SK-N-SH (cell line): ENCODE results near the gene CTSZ. TPM values are rescaled to one million over a fixed set of nuclear protein-coding genes. Genes with fewer than 3 reads are reported as not detected.

Experiments used
- CTCF ChIA-PET: fragments of 300-600, 350-600 bp; formaldehyde crosslinking; extraction: SDS; loops from one replicate; lab custom pipeline; 2021; lab: Yijun Ruan, JAX
- POLR2A ChIA-PET: fragments of 350-600 bp; sonication (Branson Sonifier 250); formaldehyde crosslinking; extraction: SDS; loops from one replicate; lab custom pipeline; 2020; ENCODE audit warnings: antibody characterized with exemption, inconsistent platforms; lab: Yijun Ruan, JAX
- DNase-seq: peaks from one replicate; pipeline ENCODE4 v3.0.0; 2012
- H2AFZ ChIP-seq: fragments of 200-600 bp; sonication (generic); 2 replicates; pipeline ENCODE4 v1.8.1; 2016; ENCODE audit warnings: antibody characterized with exemption, mild to moderate bottlenecking, low read depth
- H3F3A ChIP-seq: fragments of 200-600 bp; sonication (generic); replicated peaks from 2 replicates; pipeline ENCODE3; 2016; ENCODE audit warnings: antibody characterized with exemption, mild to moderate bottlenecking; ENCODE audit not compliant: insufficient read depth
- H3K27ac ChIP-seq, 2 experiments: fragments of 200-500 bp in 1 of 2; fragments of 200-600 bp in 1 of 2; sonication (Bioruptor generic) in 1 of 2; sonication (generic), shearing (Covaris generic) in 1 of 2; 2 replicates each; pipeline versions ENCODE4 v1.5.1 to v1.6.1; 2014 to 2016; ENCODE audit warnings: low read depth in 2 of 2, inconsistent platforms in 1 of 2, low read length in 1 of 2, mild to moderate bottlenecking in 1 of 2, mixed read lengths in 1 of 2
- H3K27me3 ChIP-seq: fragments of 200-600 bp; sonication (generic), shearing (Covaris generic); 2 replicates; pipeline ENCODE4 v1.6.1; 2016; ENCODE audit warnings: mixed run types; ENCODE audit not compliant: insufficient read depth
- H3K36me3 ChIP-seq, 2 experiments: fragments of 200-500 bp in 1 of 2; fragments of 200-600 bp in 1 of 2; sonication (Bioruptor generic) in 1 of 2; sonication (generic) in 1 of 2; replicated peaks in 1 of 2; 2 replicates each; pipeline versions ENCODE3 to v1.5.1; 2014 to 2016; ENCODE audit warnings: low read length in 1 of 2, mild to moderate bottlenecking in 1 of 2; ENCODE audit not compliant: insufficient read depth in 2 of 2, control insufficient read depth in 1 of 2
- H3K4me1 ChIP-seq, 2 experiments: fragments of 200-500 bp in 1 of 2; fragments of 200-600 bp in 1 of 2; sonication (Bioruptor generic) in 1 of 2; sonication (generic), shearing (Covaris generic) in 1 of 2; 2 replicates each; pipeline versions ENCODE4 v1.5.1 to v1.6.1; 2014 to 2016; ENCODE audit warnings: low read depth in 1 of 2, low read length in 1 of 2, mixed run types in 1 of 2; ENCODE audit not compliant: insufficient read depth in 2 of 2, control insufficient read depth in 1 of 2
- H3K4me2 ChIP-seq: fragments of 200-600 bp; sonication (generic), shearing (Covaris generic); 2 replicates; pipeline ENCODE4 v1.6.1; 2017; ENCODE audit warnings: mixed run types
- H3K4me3 ChIP-seq, 2 experiments: fragments of 200-500 bp in 1 of 2; fragments of 200-600 bp in 1 of 2; sonication (Bioruptor generic) in 1 of 2; sonication (generic), shearing (Covaris generic) in 1 of 2; 2 replicates each; pipeline versions ENCODE4 v1.5.1 to v1.8.1; 2014 to 2016; ENCODE audit warnings: low read depth in 2 of 2, inconsistent platforms in 1 of 2, low read length in 1 of 2, mild to moderate bottlenecking in 1 of 2, mixed read lengths in 1 of 2, moderate library complexity in 1 of 2
- H3K79me2 ChIP-seq: fragments of 200-600 bp; sonication (generic); 2 replicates; pipeline ENCODE4 v1.8.1; 2017; ENCODE audit warnings: mild to moderate bottlenecking; ENCODE audit not compliant: insufficient read depth
- H3K9ac ChIP-seq: fragments of 200-600 bp; sonication (generic); 2 replicates; pipeline ENCODE4 v1.6.1; 2017; ENCODE audit warnings: mixed run types
- H3K9me2 ChIP-seq: fragments of 200-600 bp; sonication (generic); 2 replicates; pipeline ENCODE4 v1.6.1; 2017; ENCODE audit warnings: mixed run types
- H3K9me3 ChIP-seq: fragments of 200-600 bp; sonication (generic); 2 replicates; pipeline ENCODE4 v1.6.1; 2017; ENCODE audit warnings: mixed run types, mild to moderate bottlenecking, moderate library complexity
- H4K20me1 ChIP-seq: fragments of 200-600 bp; sonication (generic); 2 replicates; pipeline ENCODE4 v1.6.1; 2017; ENCODE audit warnings: mild to moderate bottlenecking, mixed run types; ENCODE audit not compliant: insufficient read depth
- CHD2 ChIP-seq: fragments of 150-350 bp; IDR thresholded peaks from 2 replicates; pipeline ENCODE4 v1.6.1; 2018; ENCODE audit warnings: low read length; ENCODE audit not compliant: partially characterized antibody
- EP300 ChIP-seq, 2 experiments: IDR thresholded peaks; 2 replicates each; pipeline versions ENCODE4 v1.4.0 to v1.6.1; 2012; ENCODE audit warnings: borderline replicate concordance in 1 of 2, low read depth in 1 of 2, low read length in 1 of 2
- EZH2phosphoT487 ChIP-seq: fragments of 200-600 bp; sonication (generic); IDR thresholded peaks from 2 replicates; pipeline ENCODE4 v1.6.1; 2017; ENCODE audit warnings: low read depth, mixed run types, mild to moderate bottlenecking, antibody characterized with exemption, moderate library complexity, borderline replicate concordance
- FOSL2 ChIP-seq: IDR thresholded peaks from 2 replicates; pipeline ENCODE4 v1.4.0; 2012; ENCODE audit warnings: low read depth, mild to moderate bottlenecking, moderate library complexity, borderline replicate concordance
- FOXJ3 ChIP-seq: sonication (generic); formaldehyde crosslinking; IDR thresholded peaks from 2 replicates; pipeline ENCODE4 v1.5.1; 2020; ENCODE audit warnings: mild to moderate bottlenecking, missing genetic modification reagents
- GATA2 ChIP-seq: sonication (generic); formaldehyde crosslinking; IDR thresholded peaks from 2 replicates; pipeline ENCODE4 v1.5.0; 2020; ENCODE audit warnings: mild to moderate bottlenecking, missing genetic modification reagents
- MXI1 ChIP-seq: IDR thresholded peaks from 2 replicates; pipeline ENCODE4 v1.6.1; 2012; ENCODE audit warnings: mild to moderate bottlenecking, low read depth, low read length, improper control_type of control experiment
- NFIC ChIP-seq: IDR thresholded peaks from 2 replicates; pipeline ENCODE4 v1.4.0; 2012; ENCODE audit warnings: borderline replicate concordance
- PBX3 ChIP-seq: IDR thresholded peaks from 2 replicates; pipeline ENCODE4; 2012
- POLR2AphosphoS5 ChIP-seq: IDR thresholded peaks from 2 replicates; pipeline ENCODE4 v1.6.1; 2012; ENCODE audit warnings: low read depth, low read length
- RFX5 ChIP-seq: IDR thresholded peaks from 2 replicates; pipeline ENCODE4 v1.6.1; 2012; ENCODE audit warnings: mild to moderate bottlenecking, improper control_type of control experiment, low read length
- RXRA ChIP-seq: IDR thresholded peaks from 2 replicates; pipeline ENCODE4 v1.4.0; 2012; ENCODE audit warnings: low read depth, mild to moderate bottlenecking, borderline replicate concordance
- TAF1 ChIP-seq: IDR thresholded peaks from 2 replicates; pipeline ENCODE4 v1.6.1; 2012; ENCODE audit warnings: low read depth, mild to moderate bottlenecking, low read length, moderate library complexity, borderline replicate concordance
- TCF12 ChIP-seq: IDR thresholded peaks from 2 replicates; pipeline ENCODE4 v1.4.0; 2012
- USF2 ChIP-seq: fragments of 150-350 bp; IDR thresholded peaks from 2 replicates; pipeline ENCODE4 v1.6.1; 2017; ENCODE audit warnings: antibody characterized with exemption, low read length, low read depth, borderline replicate concordance
- YY1 ChIP-seq: IDR thresholded peaks from 2 replicates; pipeline ENCODE4 v1.4.0; 2012; ENCODE audit warnings: low read depth, mild to moderate bottlenecking
- polyA plus RNA-seq, 3 experiments: library from polyadenylated mRNA; depleted of rRNA; stranded (reverse); fragments of >200 nt; gene quantifications; 2 replicates each; pipeline ENCODE4 v1.2.3, GENCODE V29; 2012
- TF ChIP-seq, protein P1 (sequence below): fragments of 200-600 bp; sonication (generic); IDR thresholded peaks from 2 replicates; pipeline ENCODE4 v1.6.1; 2017; ENCODE audit warnings: antibody characterized with exemption, mild to moderate bottlenecking, moderate library complexity
- TF ChIP-seq, protein P2 (sequence below): IDR thresholded peaks from 2 replicates; pipeline ENCODE4 v1.4.0; 2012; ENCODE audit warnings: low read depth, borderline replicate concordance

CTSZ gene
- polyA plus RNA-seq, 1 of the 3 experiments (the other 2 are of a cell fraction): 0.03 TPM

- Histone ChIP-seq H3K4me3 (no peak overlapping the region), H3K79me2 (no peaks in the 10 kb centered on the region), H3K27me3 (no peaks in the 10 kb centered on the region), H3F3A (no peaks in the 10 kb centered on the region), H3K27ac (no peak overlapping the region), H3K9me2 (no peaks in the 10 kb centered on the region), H4K20me1 (no peaks in the 10 kb centered on the region), H3K9me3 (no peaks in the 10 kb centered on the region), H2AFZ (no peak overlapping the region), H3K36me3 (no peaks in the 10 kb centered on the region), H3K9ac (no peak overlapping the region), H3K4me1 (no peaks in the 10 kb centered on the region), H3K4me2 (no peak overlapping the region)
- ChIA-PET POLR2A (no interaction called here), CTCF (no interaction called here)
- TF ChIP-seq TAF1: no peak
- no peak for TF ChIP-seq RXRA
- no peak for TF ChIP-seq MXI1
- TF ChIP-seq TCF12: no peak
- TF ChIP-seq FOXJ3 (CRISPR knock-in tag): no peak
- TF ChIP-seq, protein P1, sequence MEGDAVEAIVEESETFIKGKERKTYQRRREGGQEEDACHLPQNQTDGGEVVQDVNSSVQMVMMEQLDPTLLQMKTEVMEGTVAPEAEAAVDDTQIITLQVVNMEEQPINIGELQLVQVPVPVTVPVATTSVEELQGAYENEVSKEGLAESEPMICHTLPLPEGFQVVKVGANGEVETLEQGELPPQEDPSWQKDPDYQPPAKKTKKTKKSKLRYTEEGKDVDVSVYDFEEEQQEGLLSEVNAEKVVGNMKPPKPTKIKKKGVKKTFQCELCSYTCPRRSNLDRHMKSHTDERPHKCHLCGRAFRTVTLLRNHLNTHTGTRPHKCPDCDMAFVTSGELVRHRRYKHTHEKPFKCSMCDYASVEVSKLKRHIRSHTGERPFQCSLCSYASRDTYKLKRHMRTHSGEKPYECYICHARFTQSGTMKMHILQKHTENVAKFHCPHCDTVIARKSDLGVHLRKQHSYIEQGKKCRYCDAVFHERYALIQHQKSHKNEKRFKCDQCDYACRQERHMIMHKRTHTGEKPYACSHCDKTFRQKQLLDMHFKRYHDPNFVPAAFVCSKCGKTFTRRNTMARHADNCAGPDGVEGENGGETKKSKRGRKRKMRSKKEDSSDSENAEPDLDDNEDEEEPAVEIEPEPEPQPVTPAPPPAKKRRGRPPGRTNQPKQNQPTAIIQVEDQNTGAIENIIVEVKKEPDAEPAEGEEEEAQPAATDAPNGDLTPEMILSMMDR: no peak
- no peak for TF ChIP-seq FOSL2
- TF ChIP-seq POLR2AphosphoS5: no peak
- TF ChIP-seq, protein P2, sequence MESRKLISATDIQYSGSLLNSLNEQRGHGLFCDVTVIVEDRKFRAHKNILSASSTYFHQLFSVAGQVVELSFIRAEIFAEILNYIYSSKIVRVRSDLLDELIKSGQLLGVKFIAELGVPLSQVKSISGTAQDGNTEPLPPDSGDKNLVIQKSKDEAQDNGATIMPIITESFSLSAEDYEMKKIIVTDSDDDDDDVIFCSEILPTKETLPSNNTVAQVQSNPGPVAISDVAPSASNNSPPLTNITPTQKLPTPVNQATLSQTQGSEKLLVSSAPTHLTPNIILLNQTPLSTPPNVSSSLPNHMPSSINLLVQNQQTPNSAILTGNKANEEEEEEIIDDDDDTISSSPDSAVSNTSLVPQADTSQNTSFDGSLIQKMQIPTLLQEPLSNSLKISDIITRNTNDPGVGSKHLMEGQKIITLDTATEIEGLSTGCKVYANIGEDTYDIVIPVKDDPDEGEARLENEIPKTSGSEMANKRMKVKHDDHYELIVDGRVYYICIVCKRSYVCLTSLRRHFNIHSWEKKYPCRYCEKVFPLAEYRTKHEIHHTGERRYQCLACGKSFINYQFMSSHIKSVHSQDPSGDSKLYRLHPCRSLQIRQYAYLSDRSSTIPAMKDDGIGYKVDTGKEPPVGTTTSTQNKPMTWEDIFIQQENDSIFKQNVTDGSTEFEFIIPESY: no peak
- TF ChIP-seq GATA2 (CRISPR knock-in tag): no peak
- TF ChIP-seq EP300 (IDR thresholded peaks at IDR 0.05; ENCODE audit: borderline replicate concordance in 1 of 2, low read depth in 1 of 2, low read length in 1 of 2): no peak
- TF ChIP-seq RFX5: no peak
- TF ChIP-seq YY1: no peak
- TF ChIP-seq PBX3: no peak
- no peak for TF ChIP-seq USF2
- no peak for TF ChIP-seq EZH2phosphoT487
- no peak for TF ChIP-seq CHD2
- TF ChIP-seq NFIC: no peak
- no peak for DNase-seq
Observed at GRCh38 chr20:58953050-58953449, 54.0 kb downstream of the CTSZ start.
